H1 (cell line): ENCODE measurements around the gene MYL2. TPM values are rescaled to one million over a fixed set of nuclear protein-coding genes. Genes with fewer than 3 reads are reported as not detected.

Experiments used
- CTCF ChIA-PET: fragments of 300-600 bp; sonication (Branson Sonifier 250); formaldehyde crosslinking; loops from one replicate; lab custom pipeline; 2021; ENCODE audit not compliant: partially characterized antibody; lab: Charles Lee
- POLR2A ChIA-PET: fragments of 300-600 bp; sonication (Branson Sonifier 250); formaldehyde crosslinking; loops from one replicate; lab custom pipeline; 2021; ENCODE audit warnings: inconsistent platforms; ENCODE audit not compliant: partially characterized antibody; lab: Charles Lee
- DNase-seq, 2 experiments: peaks; one replicate each; pipeline versions ENCODE4 v3.0.0 to v3.0.0-alpha.2; 2010 to 2022; ENCODE audit warnings: low spot score in 2 of 2, low read depth in 1 of 2, mixed read lengths in 1 of 2
- FAIRE-seq: peaks from 2 replicates; lab custom pipeline; 2011; peaks lifted over from hg19 to GRCh38; lab: Jason Lieb, UNC
- H2AFZ ChIP-seq: 2 replicates; pipeline ENCODE4 v1.8.1; 2012; ENCODE audit warnings: low read length, inconsistent platforms
- H2AK5ac ChIP-seq: 2 replicates; pipeline ENCODE4 v1.6.1; 2013; ENCODE audit warnings: low read depth, low read length
- H2BK120ac ChIP-seq: replicated peaks from 2 replicates; pipeline ENCODE3; 2013; ENCODE audit warnings: low read depth, low read length, inconsistent platforms
- H2BK12ac ChIP-seq: 2 replicates; pipeline ENCODE4 v1.6.1; 2013; ENCODE audit warnings: low read depth, low read length
- H2BK15ac ChIP-seq: 2 replicates; pipeline ENCODE4 v1.6.1; 2013; ENCODE audit warnings: low read length
- H2BK20ac ChIP-seq: 2 replicates; pipeline ENCODE4 v1.6.1; 2013; ENCODE audit warnings: low read length
- H2BK5ac ChIP-seq: 2 replicates; pipeline ENCODE4 v1.6.1; 2013; ENCODE audit warnings: low read depth, low read length
- H3K14ac ChIP-seq: 2 replicates; pipeline ENCODE4 v1.6.1; 2013; ENCODE audit warnings: inconsistent platforms; ENCODE audit not compliant: insufficient read length
- H3K18ac ChIP-seq: 2 replicates; pipeline ENCODE4 v1.6.1; 2013; ENCODE audit warnings: low read length; ENCODE audit errors: extremely low read depth
- H3K23ac ChIP-seq: 2 replicates; pipeline ENCODE4 v1.6.1; 2013; ENCODE audit warnings: inconsistent platforms; ENCODE audit not compliant: insufficient read length
- H3K23me2 ChIP-seq: 2 replicates; pipeline ENCODE4 v1.6.1; 2013; ENCODE audit warnings: low read depth, low read length
- H3K27ac ChIP-seq: 2 replicates; pipeline ENCODE4 v1.6.1; 2011; ENCODE audit warnings: low read depth, low read length, inconsistent platforms
- H3K27me3 ChIP-seq, 4 experiments: replicated peaks in 1 of 4; 1 replicate in 1 of 4; 2 replicates in 3 of 4; pipeline versions ENCODE4 v1.6.1 to v1.8.1; 2011 to 2013; ENCODE audit warnings: low read length in 3 of 4, mild to moderate bottlenecking in 3 of 4, inconsistent platforms in 2 of 4, mixed read lengths in 2 of 4, moderate library complexity in 1 of 4; ENCODE audit not compliant: control insufficient read depth in 3 of 4, insufficient read depth in 3 of 4; ENCODE audit errors: extremely low read depth in 1 of 4
- H3K36me3 ChIP-seq, 4 experiments: 2 replicates each; pipeline versions ENCODE4 v1.6.1 to v1.8.1; 2011 to 2013; ENCODE audit warnings: mild to moderate bottlenecking in 4 of 4, low read length in 3 of 4, moderate library complexity in 2 of 4, control low read depth in 1 of 4, inconsistent platforms in 1 of 4; ENCODE audit not compliant: insufficient read depth in 4 of 4, control insufficient read depth in 2 of 4
- H3K4ac ChIP-seq: replicated peaks from 2 replicates; pipeline ENCODE3; 2013; ENCODE audit warnings: low read length, low read depth, mixed read lengths, inconsistent platforms; ENCODE audit not compliant: insufficient read length
- H3K4me1 ChIP-seq, 4 experiments: replicated peaks in 1 of 4; 1 replicate in 1 of 4; 2 replicates in 3 of 4; pipeline versions ENCODE4 v1.6.1 to v1.8.1; 2011 to 2013; ENCODE audit warnings: low read length in 3 of 4, inconsistent platforms in 2 of 4, mixed read lengths in 1 of 4; ENCODE audit not compliant: insufficient read depth in 4 of 4, control insufficient read depth in 3 of 4
- H3K4me2 ChIP-seq, 2 experiments: 2 replicates each; pipeline versions ENCODE4 v1.6.1 to v1.8.1; 2011 to 2013; ENCODE audit warnings: low read depth in 2 of 2, low read length in 2 of 2, control low read depth in 1 of 2, inconsistent platforms in 1 of 2, mild to moderate bottlenecking in 1 of 2; ENCODE audit not compliant: insufficient read depth in 1 of 2
- H3K4me3 ChIP-seq, 4 experiments: fragments of 200-600, 300-600 bp in 1 of 4; sonication (generic), shearing (Covaris generic), sonication (Bioruptor Twin) in 1 of 4; 2 replicates each; pipeline versions ENCODE4 v1.5.1 to v1.8.1; 2011 to 2016; ENCODE audit warnings: low read length in 4 of 4, low read depth in 3 of 4, control low read depth in 2 of 4, inconsistent platforms in 2 of 4, mild to moderate bottlenecking in 2 of 4, mixed read lengths in 1 of 4, moderate library complexity in 1 of 4; ENCODE audit not compliant: insufficient read depth in 2 of 4; ENCODE audit errors: extremely low read depth in 1 of 4
- H3K56ac ChIP-seq: replicated peaks from 2 replicates; pipeline ENCODE3; 2013; ENCODE audit warnings: low read depth, mild to moderate bottlenecking, mixed read lengths, low read length, inconsistent platforms; ENCODE audit not compliant: insufficient read length
- H3K79me1 ChIP-seq: 2 replicates; pipeline ENCODE4 v1.6.1; 2013; ENCODE audit warnings: low read depth, low read length, control low read depth
- H3K79me2 ChIP-seq, 2 experiments: 2 replicates each; pipeline versions ENCODE4 v1.6.1 to v1.8.1; 2012 to 2013; ENCODE audit warnings: low read length in 2 of 2, mild to moderate bottlenecking in 2 of 2, inconsistent platforms in 1 of 2; ENCODE audit not compliant: insufficient read depth in 2 of 2, control insufficient read depth in 1 of 2
- H3K9ac ChIP-seq, 4 experiments: replicated peaks in 1 of 4; 1 replicate in 1 of 4; 2 replicates in 3 of 4; pipeline versions ENCODE4 v1.6.1 to v1.8.1; 2011 to 2013; ENCODE audit warnings: low read depth in 3 of 4, low read length in 3 of 4, control low read depth in 2 of 4, mild to moderate bottlenecking in 2 of 4, moderate library complexity in 2 of 4, inconsistent platforms in 1 of 4; ENCODE audit errors: extremely low read depth in 1 of 4
- H3K9me3 ChIP-seq, 2 experiments: 2 replicates each; pipeline versions ENCODE4 v1.6.1 to v1.8.1; 2012 to 2013; ENCODE audit warnings: mild to moderate bottlenecking in 2 of 2, moderate library complexity in 2 of 2, control low read depth in 1 of 2, inconsistent platforms in 1 of 2, low read depth in 1 of 2, low read length in 1 of 2, mixed read lengths in 1 of 2; ENCODE audit not compliant: insufficient read depth in 2 of 2
- H4K20me1 ChIP-seq, 2 experiments: replicated peaks in 1 of 2; 2 replicates each; pipeline versions ENCODE3 to v1.8.1; 2011 to 2013; ENCODE audit warnings: inconsistent platforms in 2 of 2, low read length in 2 of 2, mild to moderate bottlenecking in 1 of 2; ENCODE audit not compliant: insufficient read depth in 2 of 2, control insufficient read depth in 1 of 2
- H4K5ac ChIP-seq: 2 replicates; pipeline ENCODE4 v1.6.1; 2013; ENCODE audit warnings: low read length, low read depth, mixed read lengths, inconsistent platforms; ENCODE audit not compliant: insufficient read length
- H4K8ac ChIP-seq: 2 replicates; pipeline ENCODE4 v1.8.0; 2013; ENCODE audit warnings: mild to moderate bottlenecking, moderate library complexity, low read length, inconsistent platforms; ENCODE audit not compliant: insufficient read depth; ENCODE audit errors: extremely low read depth
- H4K91ac ChIP-seq: replicated peaks from 2 replicates; pipeline ENCODE3; 2013; ENCODE audit warnings: low read length, mixed read lengths, inconsistent platforms; ENCODE audit not compliant: insufficient read length
- CREB1 ChIP-seq: IDR thresholded peaks from 2 replicates; pipeline ENCODE4 v1.6.1; 2012; ENCODE audit warnings: inconsistent platforms
- HDAC6 ChIP-seq: IDR thresholded peaks from one replicate; pipeline ENCODE4 v1.7.1; 2012; ENCODE audit warnings: low read depth, mild to moderate bottlenecking, inconsistent platforms, low read length, moderate library complexity
- JUND ChIP-seq: IDR thresholded peaks from 2 replicates; pipeline ENCODE4 v1.6.1; 2011; ENCODE audit warnings: mild to moderate bottlenecking, improper control_type of control experiment, low read length
- RBBP5 ChIP-seq: IDR thresholded peaks from 2 replicates; pipeline ENCODE4 v1.7.1; 2012; ENCODE audit warnings: low read depth, mild to moderate bottlenecking, inconsistent platforms, low read length, moderate library complexity, borderline replicate concordance
- SP1 ChIP-seq: IDR thresholded peaks from 2 replicates; pipeline ENCODE4 v1.6.1; 2011; ENCODE audit warnings: low read depth, low read length
- SP2 ChIP-seq: IDR thresholded peaks from 2 replicates; pipeline ENCODE4 v1.6.1; 2012; ENCODE audit warnings: mild to moderate bottlenecking, low read length, inconsistent platforms
- TEAD4 ChIP-seq: IDR thresholded peaks from 2 replicates; pipeline ENCODE4 v1.6.1; 2012; ENCODE audit warnings: low read depth, low read length, inconsistent platforms, mixed read lengths
- ZNF274 ChIP-seq: IDR thresholded peaks from 2 replicates; pipeline ENCODE4 v1.7.0; 2012; ENCODE audit warnings: low read length, borderline replicate concordance; ENCODE audit errors: extremely low read depth
- WGBS, 2 experiments: shearing (Covaris generic) in 1 of 2; methylation state at CpG; one replicate each; pipeline versions ENCODE4 v1.1.6 to v1.1.7; 2013 to 2015; ENCODE audit warnings: low lambda C conversion rate in 2 of 2, mixed read lengths in 2 of 2, inconsistent platforms in 1 of 2, low coverage in 1 of 2, missing lambda C conversion rate in 1 of 2; ENCODE audit not compliant: insufficient replicate concordance in 2 of 2, insufficient coverage in 1 of 2, insufficient read length in 1 of 2; ENCODE audit errors: extremely low coverage in 1 of 2, missing lambda C conversion rate in 1 of 2; 5-methylcytosine and 5-hydroxymethylcytosine counted together
- polyA plus RNA-seq, 7 experiments: library from polyadenylated mRNA; depleted of rRNA in 3 of 7; stranded (reverse) in 5 of 7; unstranded in 2 of 7; fragments of >200 nt in 5 of 7; fragments of 200-250 nt in 2 of 7; gene quantifications; 1 replicate in 5 of 7; 2 replicates in 1 of 7; 4 replicates in 1 of 7; pipeline versions ENCODE4 v1.2.1 to v1.2.3, GENCODE V29; 2011 to 2013; ENCODE audit warnings: missing spikeins in 2 of 7, mixed read lengths in 2 of 7
- total RNA-seq: library from RNA; stranded (reverse); fragmentation: NEBNext Ultra II Directional; extraction: Animal tissue kit (Norgen Biotek cat#: 25700); gene quantifications from 2 replicates; pipeline ENCODE4 v1.2.1, GENCODE V29; 2021

Gene MYL2
- total and polyA plus RNA-seq, 2 of the 8 experiments (the other 6 are each of a cell fraction or from before 2014, with no cell fraction given) = not detected

DNA sequence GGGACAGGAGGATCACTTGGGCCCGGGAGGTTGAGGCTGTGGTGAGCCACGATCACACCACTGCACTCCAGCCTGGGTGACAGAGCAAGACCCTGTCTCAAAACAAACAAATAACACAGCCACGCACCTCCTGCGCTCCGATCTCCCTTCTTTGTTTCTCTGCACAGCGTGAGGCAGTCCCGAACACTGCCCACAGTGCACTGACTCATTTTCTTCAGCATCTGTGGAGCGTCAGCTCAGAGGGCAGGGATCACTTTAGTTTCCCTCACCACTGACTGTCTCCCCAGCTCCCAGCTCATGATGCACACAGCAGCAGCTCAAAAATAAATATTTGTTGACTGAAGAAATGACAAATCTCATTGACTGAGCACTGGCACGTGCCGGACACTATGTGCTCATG lies 883 bp upstream of the MYL2 start:
- H3K23ac ChIP-seq = no peak overlapping the region
- no peak for FAIRE-seq

More for the DNA sequence above, 883 bp upstream of the MYL2 start:
- Histone ChIP-seq H2BK12ac (peak overlapping the region; percentile 90; the same call in 1 of the 2 replicates), H3K14ac (no peak overlapping the region)
- TF ChIP-seq TEAD4 (no peak), SP1 (no peak), RBBP5 (no peak), HDAC6 (no peak), CREB1 (no peak), JUND (no peak), SP2 (no peak), ZNF274 (no peak)
- TF ChIP-seq, all 59 proteins: peak for 0
- ChIA-PET POLR2A (interaction anchor here (0.6 to 2.8 kb wide), 6 partner anchors 12 to 27 kb away, joined by 3 to 11 read pairs (median 4); no protein-coding TSS in a partner anchor), CTCF (interaction anchor here (0.7 to 4.9 kb wide), 9 partner anchors 10 to 288 kb away, joined by 3 to 13 read pairs (median 4); no protein-coding TSS in a partner anchor)
- 90% methylated on average over 10 of the region's 10 CpGs; no CpG with 5 or more reads in 1 of the 2 experiments for WGBS, 2 experiments
- Histone ChIP-seq H4K5ac (no peak overlapping the region), H3K79me1 (no peaks in the 10 kb centered on the region), H2AK5ac (peak overlapping the region; percentile 95; the same call in 1 of the 2 replicates), H2BK20ac (peak overlapping the region; percentile 86; the same call in 1 of the 2 replicates), H3K4ac (no peak overlapping the region), H3K9me3 (no peaks in the 10 kb centered on the region), H4K91ac (peak overlapping the region; percentile 93), H3K9ac (no peak overlapping the region), H3K27me3 (no peaks in the 10 kb centered on the region), H2BK120ac (no peak overlapping the region), H3K36me3 (no peaks in the 10 kb centered on the region), H3K79me2 (no peaks in the 10 kb centered on the region), H4K20me1 (no peaks in the 10 kb centered on the region), H3K27ac (no peak overlapping the region), H3K4me3 (no peak overlapping the region), H2BK5ac (no peak overlapping the region), H3K4me1 (peaks cover 0 to 15% (median 5%) of the 10 kb centered on the region in 4 experiments; a peak in 4 of 7 replicates), H3K18ac (no peak overlapping the region), H3K4me2 (no peak overlapping the region), H3K56ac (no peak overlapping the region), H4K8ac (no peak overlapping the region), H3K23me2 (no peaks in the 10 kb centered on the region), H2AFZ (no peak overlapping the region), H2BK15ac (peak overlapping the region; percentile 61; the same call in 1 of the 2 replicates)
- DNase-seq = no peak
